HepG2 (cell line): ENCODE measurements around the gene METTL1. TPM values are rescaled to one million over a fixed set of nuclear protein-coding genes. Genes with fewer than 3 reads are reported as not detected.

Source experiments
- ARID2 ChIP-seq: sonication (generic); formaldehyde crosslinking; IDR thresholded peaks from 2 replicates; pipeline ENCODE4 v1.8.1; 2022; ENCODE audit warnings: mild to moderate bottlenecking, missing genetic modification reagents, borderline replicate concordance
- ATRX ChIP-seq: sonication (generic); formaldehyde crosslinking; IDR thresholded peaks from 2 replicates; pipeline ENCODE4 v1.4.0; 2020; ENCODE audit warnings: missing genetic modification reagents, borderline replicate concordance
- EZH2 ChIP-seq: conservative IDR thresholded peaks from 2 replicates; pipeline ENCODE4 v1.6.1; 2012; ENCODE audit warnings: mild to moderate bottlenecking, low read depth, low read length, moderate library complexity
- GFI1 ChIP-seq: sonication (generic); formaldehyde crosslinking; IDR thresholded peaks from 2 replicates; pipeline ENCODE4 v1.5.0; 2020; ENCODE audit warnings: missing genetic modification reagents, mild to moderate bottlenecking, borderline replicate concordance
- MYPOP ChIP-seq: sonication (generic); formaldehyde crosslinking; IDR thresholded peaks from 2 replicates; pipeline ENCODE4 v1.8.1; 2023; ENCODE audit warnings: mild to moderate bottlenecking, moderate library complexity, missing genetic modification reagents
- NAIF1 ChIP-seq: sonication (generic); formaldehyde crosslinking; IDR thresholded peaks from 2 replicates; pipeline ENCODE4 v1.5.0; 2020; ENCODE audit warnings: mild to moderate bottlenecking, missing genetic modification reagents, borderline replicate concordance
- NCOA1 ChIP-seq: sonication (generic); formaldehyde crosslinking; IDR thresholded peaks from 2 replicates; pipeline ENCODE4 v1.9.0; 2021; ENCODE audit warnings: missing genetic modification reagents
- NCOR1 ChIP-seq: fragments of 200-600 bp; sonication (generic); IDR thresholded peaks from 2 replicates; pipeline ENCODE4 v1.7.0; 2017; ENCODE audit warnings: antibody characterized with exemption, low read length, borderline replicate concordance
- PHB2 ChIP-seq: fragments of 450-650 bp; IDR thresholded peaks from 2 replicates; pipeline ENCODE4 v1.6.1; 2018; ENCODE audit not compliant: partially characterized antibody
- POGK ChIP-seq: sonication (generic); formaldehyde crosslinking; conservative IDR thresholded peaks from 2 replicates; pipeline ENCODE4 v1.8.0; 2022; ENCODE audit warnings: mild to moderate bottlenecking, moderate library complexity, missing genetic modification reagents
- SNRNP70 ChIP-seq: fragments of 200-400 bp; formaldehyde crosslinking; IDR thresholded peaks from 2 replicates; pipeline ENCODE4 v1.6.1; 2017; ENCODE audit warnings: mild to moderate bottlenecking, low read depth, low read length, moderate library complexity
- SP4 ChIP-seq: sonication (generic); formaldehyde crosslinking; IDR thresholded peaks from 2 replicates; pipeline ENCODE4 v1.8.1; 2023; ENCODE audit warnings: mild to moderate bottlenecking, missing genetic modification reagents
- YY1 ChIP-seq: IDR thresholded peaks from 2 replicates; pipeline ENCODE4 v1.6.1; 2011; ENCODE audit warnings: low read length, low read depth, moderate library complexity, mild to moderate bottlenecking; ENCODE audit not compliant: insufficient read depth, insufficient replicate concordance
- ZNF230 ChIP-seq: sonication (generic); formaldehyde crosslinking; IDR thresholded peaks from 2 replicates; pipeline ENCODE4 v1.4.0; 2020; ENCODE audit warnings: mild to moderate bottlenecking, missing genetic modification reagents
- ZNF282 ChIP-seq: fragments of 450-650 bp; IDR thresholded peaks from 2 replicates; pipeline ENCODE4 v1.6.1; 2018; ENCODE audit not compliant: partially characterized antibody
- ZNF296 ChIP-seq: sonication (generic); formaldehyde crosslinking; conservative IDR thresholded peaks from 2 replicates; pipeline ENCODE4 v1.5.0; 2020; ENCODE audit warnings: mild to moderate bottlenecking, missing genetic modification reagents
- ZNF318 ChIP-seq: sonication (generic); formaldehyde crosslinking; IDR thresholded peaks from 2 replicates; pipeline ENCODE4 v1.4.0; 2020; ENCODE audit warnings: mild to moderate bottlenecking, missing genetic modification reagents
- ZNF350 ChIP-seq: sonication (generic); formaldehyde crosslinking; IDR thresholded peaks from 2 replicates; pipeline ENCODE4 v1.4.0; 2020; ENCODE audit warnings: mild to moderate bottlenecking, low read depth, missing genetic modification reagents, borderline replicate concordance
- polyA plus RNA-seq, 8 experiments: library from polyadenylated mRNA; depleted of rRNA in 3 of 8; stranded (reverse) in 7 of 8; unstranded in 1 of 8; fragments of >200 nt; fragmentation: Illumina TruSeq in 4 of 8; extraction: Trizol in 4 of 8; gene quantifications; 2 replicates each; pipeline versions ENCODE4 v1.2.1 to v1.2.3, GENCODE V29; 2011 to 2016; ENCODE audit warnings: low read depth in 4 of 8, missing spikeins in 1 of 8, mixed read lengths in 1 of 8; ENCODE audit not compliant: insufficient read depth in 1 of 8
- total RNA-seq, 5 experiments: library from RNA; depleted of rRNA; stranded (reverse); fragments of >200 nt; fragmentation: Illumina TruSeq; extraction: Trizol; gene quantifications; 2 replicates each; pipeline ENCODE4 v1.2.3, GENCODE V29; 2016; ENCODE audit warnings: low read depth in 1 of 5

Gene METTL1
- total and polyA plus RNA-seq, 2 of the 13 experiments (the other 11 are each of a cell fraction or from before 2014, with no cell fraction given): 34.7 to 36.9 TPM

GRCh38 chr12:57744777-57745484 is 27.0 kb downstream of the METTL1 start, which contains the start of gene TSPAN31 (continued):
- TF ChIP-seq ZNF296 (CRISPR knock-in tag): no peak
- TF ChIP-seq EZH2: no peak
- TF ChIP-seq SP4 (CRISPR knock-in tag): peak; percentile 78
- peak; percentile 36; the same call in 1 of the 2 replicates for TF ChIP-seq MYPOP (CRISPR knock-in tag)
- TF ChIP-seq ATRX (CRISPR knock-in tag): no peak
- TF ChIP-seq ZNF350 (CRISPR knock-in tag): no peak; the same call in 1 of the 2 replicates
- no peak for TF ChIP-seq ZNF318
- no peak; the same call in 1 of the 2 replicates for TF ChIP-seq NCOR1
- no peak for TF ChIP-seq GFI1
- TF ChIP-seq ARID2 (CRISPR knock-in tag): 0 out of 2 replicates have a peak, but pooled peaks have one; percentile 12
- no peak for TF ChIP-seq YY1
- no peak for TF ChIP-seq SNRNP70
- no peak for TF ChIP-seq ZNF282
- no peak for TF ChIP-seq ZNF230 (CRISPR knock-in tag)
- no peak for TF ChIP-seq PHB2
- no peak for TF ChIP-seq NCOA1 (CRISPR knock-in tag)
- no peak for TF ChIP-seq NAIF1 (CRISPR knock-in tag)
- TF ChIP-seq POGK (CRISPR knock-in tag): no peak
